ENCODE measurements around the gene SDR42E2.

SDR42E2 gene

GRCh38 chr16:22235839-22236745 lies 73.8 kb downstream of the SDR42E2 start:
- no peak for FAIRE-seq
- DNase-seq (ENCODE audit: insufficient read length, low spot score): no peak

- FAIRE-seq (no peak), DNase-seq (ENCODE audit: insufficient read length, low spot score) (no peak)
Observed at GRCh38 chr16:22239131-22239805, 77.0 kb downstream of the SDR42E2 start.

- FAIRE-seq (no peak), DNase-seq (ENCODE audit: insufficient read length, low spot score) (no peak)
Observed at GRCh38 chr16:22240023-22240710, 77.9 kb downstream of the SDR42E2 start.
